OCI-M2 (cell line): ENCODE data around the gene ZNF564.
A peak's percentile ranks its signal among the peaks of the same experiment; 100 is the strongest.
"Not testable (repeated sequence)": the region's sequence is repeated elsewhere in the genome, so short reads cannot be mapped to it uniquely, and the experiment has no call there.

ENCODE experiments used
- DNase-seq: peaks from one replicate; lab custom pipeline; 2025; ENCODE audit not compliant: unreplicated experiment; lab: John Stamatoyannopoulos, UW

The ZNF564 gene

GRCh38 chr19:12551060-12551832, at the start of gene ZNF564:
Gene ZNF564, minus strand, starts transcription at chr19:12551482. Its CDS starts 150 bp downstream, at chr19:12551332.
- peak; percentile 100 for DNase-seq

DNA sequence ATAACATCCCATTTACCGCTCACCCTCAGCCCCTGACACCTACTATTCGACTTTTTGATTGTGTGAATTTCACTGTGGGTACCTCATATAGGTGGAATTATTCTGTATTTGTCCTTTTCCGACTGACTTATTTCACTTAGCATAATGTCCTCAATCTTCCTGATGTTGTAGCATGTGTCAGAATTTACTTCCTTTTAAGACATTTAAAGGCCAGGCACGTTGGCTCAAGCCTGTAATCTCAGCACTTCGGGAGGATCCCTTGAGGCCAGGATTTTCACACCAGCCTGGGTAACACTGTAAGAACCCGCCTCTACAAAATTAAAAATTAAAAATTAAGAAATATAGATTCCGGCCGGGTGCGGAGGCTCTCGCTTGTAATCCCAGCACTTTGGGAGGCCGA, 46.3 kb upstream of the ZNF564 start:
- no peak for DNase-seq

GRCh38 chr19:12596927-12597548, 45.8 kb upstream of the ZNF564 start:
- DNase-seq: no peak

DNA sequence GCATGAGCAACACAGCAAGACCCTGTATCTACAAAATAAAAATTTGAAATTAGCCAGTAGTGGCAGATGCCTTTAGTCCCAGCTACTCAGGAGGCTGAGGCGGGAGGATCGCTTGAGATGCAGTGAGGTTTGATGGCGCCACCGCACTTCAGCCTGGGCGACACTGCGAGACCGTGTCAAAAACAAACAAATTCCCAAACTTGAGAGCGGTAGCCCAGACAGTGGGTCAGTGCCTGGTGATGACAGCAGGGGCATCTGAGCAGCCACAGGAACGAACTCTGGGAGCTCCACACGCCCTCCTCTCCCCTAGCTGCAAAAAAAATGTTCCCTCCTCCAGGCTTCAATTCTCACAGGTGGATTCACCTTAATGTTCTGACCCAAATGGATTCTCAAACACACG, 45.2 kb upstream of the ZNF564 start:
- DNase-seq: no peak

- DNase-seq: no peak
Measured at GRCh38 chr19:12581100-12581499, 29.8 kb upstream of the ZNF564 start.

GRCh38 chr19:12580180-12580694, 29.0 kb upstream of the ZNF564 start:
- DNase-seq: no peak

DNA sequence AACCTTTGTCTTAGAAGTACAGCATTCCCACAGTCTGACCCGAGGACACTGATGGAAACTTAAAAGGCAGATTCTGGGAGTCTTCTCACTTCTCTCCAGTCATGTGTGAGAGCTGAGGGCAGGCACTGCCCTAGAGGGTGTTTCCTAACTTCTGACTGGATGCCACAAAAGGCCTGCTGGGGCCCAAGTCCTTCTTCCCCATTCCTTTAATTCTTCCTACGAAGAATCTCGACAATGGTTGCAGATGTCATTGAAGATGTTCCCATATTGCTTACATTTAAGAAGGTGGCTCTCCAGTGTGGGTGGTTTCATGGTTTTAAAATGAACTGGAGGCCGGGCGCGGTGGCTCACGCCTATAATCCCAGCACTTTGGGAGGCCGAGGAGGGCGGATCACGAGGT, 27.4 kb upstream of the ZNF564 start:
- DNase-seq: no peak

GRCh38 chr19:12574036-12574435, 22.8 kb upstream of the ZNF564 start:
- DNase-seq: no peak

DNA sequence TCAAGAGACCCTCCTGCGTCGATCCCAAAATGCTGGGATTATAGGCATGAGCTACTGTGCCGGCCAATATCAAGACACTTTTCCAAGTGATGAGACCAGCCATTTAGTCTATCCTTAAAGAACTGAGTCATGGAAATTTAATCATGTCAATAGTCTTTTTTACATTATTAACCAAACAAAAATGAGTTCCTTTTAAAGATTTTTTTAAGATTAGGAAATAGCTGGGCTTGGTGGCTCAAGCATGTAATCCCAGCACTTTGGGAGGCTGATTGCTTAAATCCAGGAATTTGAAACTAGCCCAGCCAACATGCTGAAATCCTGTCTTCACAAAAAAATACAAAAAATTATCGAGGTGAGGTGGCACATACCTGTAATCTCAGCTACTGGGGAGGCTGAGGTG, 16.7 kb upstream of the ZNF564 start:
- DNase-seq: no peak

GRCh38 chr19:12566380-12566779, 15.1 kb upstream of the ZNF564 start:
- not testable (repeated sequence) for DNase-seq

DNA sequence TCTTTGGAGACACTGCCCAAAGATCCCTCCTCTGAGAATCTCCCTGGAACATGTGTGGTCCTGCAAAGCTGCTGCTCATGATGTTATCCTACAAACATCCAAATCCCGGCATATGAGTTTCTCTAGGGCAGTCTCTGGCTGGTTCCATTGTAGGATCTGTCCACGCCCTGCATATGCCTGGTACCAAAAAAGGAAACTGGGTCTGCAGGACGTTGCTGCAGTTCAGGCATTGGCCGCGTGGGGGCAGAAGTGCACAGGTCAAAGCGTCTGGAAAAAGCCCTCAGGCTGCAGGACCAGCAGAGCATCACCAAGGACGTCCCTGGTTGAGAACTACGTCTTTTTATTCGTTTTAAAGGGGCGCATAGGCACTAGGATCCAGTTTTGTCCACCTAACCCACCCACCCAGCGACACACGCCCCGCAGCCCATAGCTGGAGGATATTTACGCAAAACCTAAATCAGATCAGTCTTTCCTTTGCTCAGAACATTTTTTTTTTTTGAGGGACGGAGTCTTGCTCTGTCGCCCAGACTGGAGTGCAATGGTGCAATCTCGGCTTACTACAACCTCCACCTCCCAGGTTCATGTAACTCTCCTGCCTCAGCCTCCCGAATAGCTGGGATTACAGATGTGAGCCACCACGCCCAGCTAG, 12.9 kb upstream of the ZNF564 start:
- DNase-seq: peak; percentile 95

DNA sequence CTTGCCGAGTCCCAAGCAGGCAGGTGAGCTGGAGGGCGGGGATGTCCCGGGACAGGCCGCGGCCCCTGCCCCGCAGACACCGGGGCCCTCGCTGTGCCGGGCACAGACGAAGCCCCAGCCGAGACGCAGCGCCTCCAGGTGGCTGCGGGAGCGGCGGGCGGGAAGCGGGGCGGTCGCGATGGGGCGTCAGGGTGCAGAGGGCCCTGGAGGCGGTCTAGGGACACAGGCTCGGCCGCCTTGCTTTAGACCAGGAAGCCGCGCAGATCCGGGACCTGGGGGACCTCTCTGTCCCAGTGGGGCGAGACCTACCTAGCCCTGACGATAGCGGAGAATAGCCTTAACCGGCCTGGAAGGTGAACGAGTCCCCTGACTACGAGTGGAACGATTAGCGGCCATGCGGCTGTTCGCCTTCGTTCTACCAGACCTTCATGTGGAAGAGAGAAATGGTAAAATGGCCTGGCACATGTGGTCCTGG, 4.2 kb upstream of the ZNF564 start:
- no peak for DNase-seq

GRCh38 chr19:12546903-12547302, 4.4 kb downstream of the ZNF564 start:
- DNase-seq: no peak

DNA sequence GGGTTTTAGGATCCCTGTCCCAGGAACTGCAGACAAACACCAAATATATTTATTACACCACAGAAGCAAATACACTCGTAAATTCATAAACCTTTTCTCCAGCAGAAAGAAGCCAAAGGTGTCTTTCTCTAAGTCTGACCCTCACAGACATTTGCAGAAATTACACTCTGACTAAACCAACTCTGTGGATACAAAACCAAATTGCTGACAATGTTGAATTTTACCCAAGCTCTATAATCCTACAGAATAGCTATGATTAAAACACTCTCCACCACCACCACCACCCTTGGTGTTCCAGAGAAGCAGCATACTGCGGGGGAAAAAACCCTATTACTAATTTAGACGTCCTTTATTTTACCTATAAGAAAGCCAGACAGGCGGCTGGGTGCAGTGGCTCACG, 5.2 kb downstream of the ZNF564 start:
- DNase-seq: no peak

DNA sequence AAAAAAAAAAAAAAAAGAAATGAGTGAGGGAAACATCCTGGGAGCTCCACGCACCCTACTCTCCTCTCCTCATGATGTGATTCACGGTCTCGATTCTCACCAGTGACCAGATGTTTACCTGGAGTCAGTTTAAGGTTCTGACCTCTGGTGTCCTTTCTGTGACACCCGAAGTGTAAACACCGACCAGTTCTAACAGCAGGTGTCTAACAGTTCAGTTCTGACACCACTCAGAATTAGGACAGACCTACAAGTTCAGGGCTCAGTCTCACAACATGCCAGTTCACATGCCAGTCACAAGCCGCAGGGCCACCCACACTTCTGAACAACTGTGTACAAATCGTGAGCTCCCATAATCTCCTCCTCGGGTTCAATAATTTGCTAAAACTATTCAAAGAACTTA, 6.0 kb downstream of the ZNF564 start:
- no peak for DNase-seq

DNA sequence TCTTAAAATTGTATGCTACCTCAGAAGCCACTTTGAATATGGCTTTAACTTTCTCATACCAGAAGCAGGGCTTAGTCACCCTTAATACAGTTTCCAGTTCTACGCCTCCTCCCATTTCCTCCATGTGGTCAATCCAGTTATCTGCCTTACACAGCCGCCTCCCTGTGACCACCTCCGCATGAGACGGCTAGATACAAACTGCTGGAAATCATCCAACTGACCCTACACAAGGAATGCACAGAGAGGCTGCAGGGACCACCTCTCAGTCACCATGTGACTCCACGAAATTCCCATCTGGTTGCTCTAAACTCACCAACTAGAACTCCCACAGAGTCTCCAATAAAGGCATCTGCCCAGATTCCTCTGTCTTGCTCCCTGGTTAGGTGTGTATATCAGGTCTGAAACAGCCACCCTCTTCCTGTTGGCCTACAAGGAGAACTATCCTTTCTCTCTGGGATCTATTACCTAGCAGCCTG, 6.8 kb downstream of the ZNF564 start:
- DNase-seq: peak; percentile 96

DNA sequence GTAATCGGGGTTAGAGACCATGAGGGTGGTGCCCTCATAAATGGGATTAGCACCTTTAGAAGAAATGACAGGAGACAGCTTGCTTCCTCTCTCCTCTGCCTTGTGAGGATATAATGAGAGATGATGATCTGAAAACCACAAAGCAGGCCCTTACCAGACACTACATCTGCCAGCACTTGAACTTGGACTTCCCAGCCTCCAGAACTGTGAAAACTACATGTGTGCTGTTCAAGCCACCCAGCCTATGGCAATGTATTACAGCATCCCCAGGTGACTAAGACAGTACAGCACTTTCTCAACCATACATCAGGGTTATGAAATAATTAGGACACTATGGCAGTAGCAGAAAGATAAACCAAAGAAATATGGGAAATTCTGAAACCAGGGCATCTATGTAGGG, 7.4 kb downstream of the ZNF564 start:
- DNase-seq: no peak

- no peak for DNase-seq
Measured at GRCh38 chr19:12527034-12527836, 24.0 kb downstream of the ZNF564 start.

- no peak for DNase-seq
Measured at GRCh38 chr19:12526542-12526941, 24.7 kb downstream of the ZNF564 start.

DNA sequence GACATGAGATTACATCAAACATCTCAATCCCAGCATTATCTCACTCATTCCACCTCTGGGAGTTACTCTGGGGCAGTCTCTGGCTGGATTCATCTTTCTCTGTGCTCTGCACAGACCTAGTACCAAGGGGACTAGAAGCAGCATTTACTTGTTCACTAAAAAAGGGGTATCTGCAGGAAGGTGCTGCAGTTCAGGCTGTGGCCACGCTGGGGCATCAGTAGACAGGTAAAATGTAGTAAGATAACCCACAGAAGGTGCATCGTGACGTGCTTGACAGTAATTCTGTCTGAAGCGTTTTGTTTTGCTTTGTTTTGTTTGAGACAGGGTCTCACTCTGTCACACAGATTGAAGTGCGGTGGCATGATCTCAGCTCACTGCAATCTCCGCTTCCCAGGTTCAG, 29.3 kb downstream of the ZNF564 start:
- DNase-seq: no peak

DNA sequence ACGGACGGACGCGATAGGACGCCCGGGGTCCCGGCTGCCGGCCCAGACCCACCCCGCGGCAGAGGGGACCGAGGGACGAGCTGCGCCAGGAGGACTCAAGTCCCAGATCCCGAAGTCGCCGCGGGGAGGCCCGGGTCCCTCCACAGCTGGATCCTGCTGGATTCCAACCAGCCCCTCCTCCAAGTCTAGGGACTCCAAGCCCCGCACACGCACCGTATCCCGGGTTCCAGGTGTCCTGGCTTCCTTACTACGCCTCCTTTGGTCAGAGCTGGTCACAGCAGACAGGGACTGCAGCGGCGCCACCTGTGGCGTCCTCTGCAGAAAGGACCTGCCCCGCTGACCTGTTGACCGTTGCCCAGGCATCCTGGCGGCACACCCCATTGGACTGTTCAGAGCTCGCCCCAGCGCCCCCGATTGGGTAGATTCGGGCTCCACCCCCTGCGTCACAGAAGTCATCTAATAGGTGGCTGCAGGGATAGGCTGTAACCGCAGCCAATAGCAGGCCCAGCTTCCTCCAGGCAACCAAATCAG, 37.7 kb downstream of the ZNF564 start:
- no peak for DNase-seq
